Activated T-helper 1 cell treated with anti-CD3 and anti-CD28 coated beads, Interleukin-12 subunit alpha, Interleukin-12 subunit beta, Interleukin-2, Interleukin-4 antibody, amounts not matched to agents 30 ng/mL and 10 ng/mL and 1 ng/mL, durations not matched to agents 14 hours and 24 hours and 36 hours (primary cell): ENCODE data around the gene C2orf92. TPM values are rescaled to one million over a fixed set of nuclear protein-coding genes. Genes with fewer than 3 reads are reported as not detected.
"Not testable (repeated sequence)": the region's sequence is repeated elsewhere in the genome, so short reads cannot be mapped to it uniquely, and the experiment has no call there.

Source experiments
- DNase-seq: peaks from one replicate; pipeline ENCODE4 v3.0.0; 2021; ENCODE audit warnings: low spot score
- H3K27ac Mint-ChIP-seq: one replicate; pipeline ENCODE4 v1.8.0; 2021; ENCODE audit warnings: mild to moderate bottlenecking, mixed read lengths
- H3K27me3 Mint-ChIP-seq: one replicate; pipeline ENCODE4 v1.8.0; 2022; ENCODE audit warnings: mild to moderate bottlenecking, moderate library complexity, mixed read lengths; ENCODE audit not compliant: insufficient read depth
- H3K36me3 Mint-ChIP-seq: one replicate; pipeline ENCODE4 v1.8.0; 2021; ENCODE audit warnings: low read depth, mixed read lengths
- H3K4me1 Mint-ChIP-seq: one replicate; pipeline ENCODE4 v1.8.0; 2021; ENCODE audit warnings: low read depth, mixed read lengths
- H3K4me3 Mint-ChIP-seq: one replicate; pipeline ENCODE4 v1.8.0; 2021; ENCODE audit warnings: mild to moderate bottlenecking, moderate library complexity, mixed read lengths
- H3K9me3 Mint-ChIP-seq: one replicate; pipeline ENCODE4 v1.8.0; 2021; ENCODE audit warnings: mixed read lengths
- intact Hi-C: fragments of 100-400 bp; cut with micrococcal nuclease; formaldehyde crosslinking; loops from one replicate; pipeline ENCODE4 v1.15.1; 2024
- total RNA-seq: library from RNA; stranded (reverse); gene quantifications from 2 replicates; pipeline ENCODE4 v1.2.3, GENCODE V29; 2022

The C2orf92 gene
- total RNA-seq, 1 donor from 2014 or later = 17.2 TPM

DNA sequence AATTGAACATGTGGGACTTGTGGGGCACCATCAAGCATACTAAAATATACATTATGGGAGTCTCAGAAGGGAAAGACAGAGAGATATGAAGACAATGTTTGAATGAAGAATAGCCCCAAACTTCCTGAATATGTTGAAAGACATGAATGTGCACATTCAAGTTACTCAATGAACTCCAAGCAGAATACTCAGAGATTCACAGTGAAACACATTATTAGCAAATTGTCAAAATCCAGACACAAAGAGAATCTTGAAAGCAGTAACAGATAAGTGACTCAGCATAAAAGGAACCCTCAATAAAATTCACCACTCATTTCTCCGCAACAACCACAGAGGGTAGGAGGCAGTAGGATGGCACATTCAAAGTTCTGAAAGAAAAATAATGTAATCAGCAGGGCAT, 8.8 kb downstream of the C2orf92 start:
- Mint-ChIP-seq H3K27me3 (no peaks in the 10 kb centered on the region), H3K4me3 (no peak overlapping the region), H3K27ac (no peak overlapping the region), H3K9me3 (no peaks in the 10 kb centered on the region), H3K36me3 (peaks cover 9% of the 10 kb centered on the region), H3K4me1 (peaks cover 26% of the 10 kb centered on the region)
- intact Hi-C loops = no loop called here
- no peak for DNase-seq

DNA sequence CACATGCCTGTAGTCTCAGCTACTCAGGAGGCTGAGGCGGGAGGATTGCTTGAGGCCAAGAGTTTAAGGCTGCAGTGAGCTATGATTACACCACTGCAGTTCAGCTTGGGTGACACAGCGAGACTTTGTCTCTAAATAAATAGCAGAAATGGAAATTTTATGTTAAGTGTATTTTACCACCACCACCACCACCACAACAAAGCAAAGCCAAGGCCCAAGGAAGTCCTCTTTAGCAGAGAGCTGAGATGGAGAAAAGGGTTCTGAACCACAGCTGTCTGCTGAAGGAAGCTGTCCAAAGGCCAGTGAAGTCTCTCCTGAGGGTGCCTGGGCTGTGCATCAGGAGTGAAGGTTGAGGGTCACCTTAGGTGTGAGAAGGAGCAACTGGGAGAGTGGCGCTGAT, 17.7 kb downstream of the C2orf92 start:
- intact Hi-C loops, H3K9me3 Mint-ChIP-seq, DNase-seq, H3K27me3 Mint-ChIP-seq, H3K4me3 Mint-ChIP-seq, H3K36me3 Mint-ChIP-seq, H3K27ac Mint-ChIP-seq: not testable (repeated sequence)
- H3K4me1 Mint-ChIP-seq = peaks cover 13% of the 10 kb centered on the region

DNA sequence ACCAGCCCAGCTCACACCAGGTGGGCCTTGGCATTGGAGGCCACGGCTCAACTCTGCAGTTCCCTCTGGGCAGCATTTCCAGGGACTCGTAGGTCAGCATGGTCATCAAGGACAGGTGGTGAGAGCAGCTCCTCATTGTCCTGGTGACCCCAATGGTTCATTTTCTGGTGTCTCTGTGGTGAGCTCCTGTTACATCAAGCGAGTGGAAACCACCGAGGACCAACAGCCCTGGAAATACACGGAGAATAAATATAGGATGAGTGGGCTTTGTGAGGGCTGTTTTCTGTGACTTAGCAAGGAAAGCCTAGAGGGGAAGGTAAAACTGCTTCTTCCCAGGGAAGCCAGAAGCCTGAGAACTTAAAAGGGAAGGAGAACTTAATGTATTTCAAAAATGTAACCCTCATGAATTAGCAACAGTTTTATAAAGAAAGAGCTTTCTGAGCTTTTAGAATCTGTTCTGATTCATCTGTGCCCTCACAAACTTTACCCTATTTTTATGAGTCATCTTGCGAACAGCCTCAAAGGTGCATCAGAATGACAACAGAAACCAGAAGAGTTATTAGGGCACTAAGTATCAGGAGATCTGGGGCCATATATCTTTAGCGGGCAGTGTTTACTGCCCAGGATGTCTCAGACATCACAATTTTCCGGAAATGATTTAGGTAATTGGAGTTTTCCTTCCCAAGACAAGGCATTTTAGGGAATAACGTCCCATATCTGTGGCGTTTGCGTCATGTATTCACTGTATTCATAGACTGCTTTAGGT, 18.7 kb downstream of the C2orf92 start:
- H3K4me1 Mint-ChIP-seq = peaks cover 13% of the 10 kb centered on the region
- no peaks in the 10 kb centered on the region for H3K36me3 Mint-ChIP-seq
- intact Hi-C loops = loop anchor here (1.0 to 2.0 kb wide), 2 partner anchors 24 to 43 kb away; partner anchors contain the start of gene ACTR1B
- no peaks in the 10 kb centered on the region for H3K27me3 Mint-ChIP-seq
- no peaks in the 10 kb centered on the region for H3K9me3 Mint-ChIP-seq
- peak overlapping the region; percentile 57 for H3K27ac Mint-ChIP-seq
- DNase-seq = no peak
- H3K4me3 Mint-ChIP-seq = no peak overlapping the region

DNA sequence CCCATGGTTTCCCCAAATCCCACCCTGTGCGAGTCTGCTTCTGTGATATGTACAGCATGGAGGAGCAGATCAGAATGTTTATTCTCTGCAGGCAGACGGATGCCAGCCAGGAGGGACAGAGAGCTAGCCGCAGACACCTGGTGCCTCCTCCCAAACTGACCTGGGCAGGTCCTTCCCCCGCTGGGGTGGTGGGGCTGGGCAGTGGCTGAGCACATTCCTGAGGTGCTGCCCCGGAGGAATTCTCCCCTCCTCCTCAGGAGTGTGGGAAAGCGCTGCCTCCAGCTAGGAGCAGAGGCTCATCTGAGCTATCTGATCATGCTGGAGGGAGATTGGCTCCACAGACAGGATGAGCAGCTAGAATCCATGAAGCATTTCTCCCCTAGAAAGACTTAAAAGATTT, 21.7 kb downstream of the C2orf92 start:
- intact Hi-C loops = no loop called here
- Mint-ChIP-seq H3K27ac (no peak overlapping the region), H3K4me1 (peaks cover 13% of the 10 kb centered on the region), H3K9me3 (no peaks in the 10 kb centered on the region), H3K4me3 (no peak overlapping the region), H3K36me3 (no peaks in the 10 kb centered on the region), H3K27me3 (peaks cover 6% of the 10 kb centered on the region)
- DNase-seq = no peak

DNA sequence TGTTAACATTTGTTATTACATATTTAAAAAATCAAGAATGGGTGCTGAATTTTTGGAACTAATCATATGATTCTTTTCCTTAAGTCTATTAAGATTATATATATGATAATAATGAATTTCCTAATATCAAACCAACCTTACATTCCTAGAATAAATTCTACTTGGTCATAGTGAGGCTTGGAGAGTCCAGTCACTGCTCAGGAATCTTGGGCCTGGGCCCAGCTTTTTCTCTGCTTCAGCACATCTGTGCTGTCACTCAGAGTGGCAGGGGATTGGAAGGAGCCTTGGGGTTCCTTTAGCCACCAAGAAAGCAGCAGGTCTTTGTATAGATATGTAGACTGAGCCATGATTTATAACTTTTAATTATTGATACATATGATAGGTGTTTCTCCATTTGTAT, 24.0 kb downstream of the C2orf92 start:
- no peak overlapping the region for H3K4me3 Mint-ChIP-seq
- H3K27ac Mint-ChIP-seq = no peak overlapping the region
- H3K4me1 Mint-ChIP-seq = peaks cover 16% of the 10 kb centered on the region
- no peaks in the 10 kb centered on the region for H3K36me3 Mint-ChIP-seq
- intact Hi-C loops = no loop called here
- peaks cover 8% of the 10 kb centered on the region for H3K27me3 Mint-ChIP-seq
- no peak for DNase-seq
- H3K9me3 Mint-ChIP-seq = no peaks in the 10 kb centered on the region

DNA sequence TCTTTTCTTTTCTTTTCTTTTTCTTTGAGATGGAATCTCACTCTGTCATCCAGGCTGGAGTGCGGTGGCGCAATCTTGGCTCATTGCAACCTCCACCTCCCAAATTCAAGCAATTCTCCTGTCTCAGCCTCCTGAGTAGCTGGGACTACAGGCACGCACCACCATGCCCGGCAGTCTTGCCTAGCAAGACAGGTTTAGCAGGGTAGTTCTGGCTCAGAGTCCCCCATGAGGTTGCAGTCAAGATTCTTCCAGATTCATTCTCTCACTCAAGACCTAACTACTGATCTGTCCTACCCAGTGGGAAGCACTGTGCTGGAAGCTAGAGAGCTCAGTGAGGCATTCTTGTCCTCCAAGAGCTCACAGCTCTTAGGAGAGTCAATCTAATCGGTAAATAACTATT, 26.2 kb downstream of the C2orf92 start:
- Mint-ChIP-seq H3K27ac (no peak overlapping the region), H3K36me3 (no peaks in the 10 kb centered on the region), H3K9me3 (no peaks in the 10 kb centered on the region), H3K4me3 (no peak overlapping the region), H3K27me3 (peaks cover 8% of the 10 kb centered on the region), H3K4me1 (peaks cover 19% of the 10 kb centered on the region)
- intact Hi-C loops = no loop called here
- no peak for DNase-seq

DNA sequence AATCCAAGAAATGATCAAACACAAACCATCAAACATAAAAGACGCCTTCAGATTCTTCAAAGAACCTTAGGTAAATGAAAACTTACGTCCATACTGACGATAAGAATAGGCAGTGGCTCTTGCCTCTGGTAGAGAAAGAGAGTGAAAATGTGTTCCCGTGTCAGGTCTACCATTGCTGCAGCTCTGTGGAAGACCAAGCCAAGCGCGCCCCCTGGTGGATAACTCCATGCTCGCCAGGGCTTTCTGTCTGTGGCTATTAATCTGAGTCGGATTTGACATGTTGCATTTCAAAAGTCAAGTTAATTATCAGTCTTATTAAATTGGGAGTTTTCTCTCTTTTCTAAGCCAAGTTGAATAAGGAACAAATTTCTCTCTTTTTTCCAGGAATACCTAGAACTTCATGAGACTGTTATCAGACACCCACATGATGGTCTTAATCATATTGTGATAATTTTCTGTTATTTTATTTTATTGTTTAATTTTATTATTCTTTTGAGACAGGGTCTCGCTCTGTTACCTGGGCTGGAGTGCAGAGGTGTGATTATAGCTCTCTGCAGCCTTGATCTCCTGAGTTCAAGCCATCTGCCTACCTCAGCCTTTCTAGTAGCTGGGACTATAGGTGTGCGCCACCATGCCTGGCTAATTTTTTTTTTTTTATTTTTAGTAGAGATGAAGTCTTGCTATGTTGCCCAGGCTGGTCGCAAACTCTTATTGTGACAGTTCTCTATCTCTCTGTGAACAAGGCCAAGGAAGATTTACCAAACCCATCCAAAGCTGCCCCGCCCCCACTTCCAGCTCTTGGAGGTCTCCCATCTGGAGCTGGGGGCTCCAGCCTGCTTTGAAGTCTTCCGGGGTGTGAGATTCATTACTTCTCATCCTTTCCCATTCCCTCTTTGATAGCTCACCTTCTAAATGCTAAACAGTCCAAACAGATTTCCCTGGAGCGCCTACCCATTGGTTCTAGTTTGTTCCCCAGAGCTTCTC, 28.0 kb downstream of the C2orf92 start:
- Mint-ChIP-seq H3K27me3 (peaks cover 8% of the 10 kb centered on the region), H3K36me3 (no peaks in the 10 kb centered on the region), H3K9me3 (no peaks in the 10 kb centered on the region), H3K4me3 (no peak overlapping the region), H3K4me1 (peaks cover 19% of the 10 kb centered on the region), H3K27ac (no peak overlapping the region)
- intact Hi-C loops = loop anchor here (1.0 kb wide), 4 partner anchors 13 to 107 kb away; partner anchors contain the start of gene ACTR1B
- DNase-seq = peak; percentile 82

DNA sequence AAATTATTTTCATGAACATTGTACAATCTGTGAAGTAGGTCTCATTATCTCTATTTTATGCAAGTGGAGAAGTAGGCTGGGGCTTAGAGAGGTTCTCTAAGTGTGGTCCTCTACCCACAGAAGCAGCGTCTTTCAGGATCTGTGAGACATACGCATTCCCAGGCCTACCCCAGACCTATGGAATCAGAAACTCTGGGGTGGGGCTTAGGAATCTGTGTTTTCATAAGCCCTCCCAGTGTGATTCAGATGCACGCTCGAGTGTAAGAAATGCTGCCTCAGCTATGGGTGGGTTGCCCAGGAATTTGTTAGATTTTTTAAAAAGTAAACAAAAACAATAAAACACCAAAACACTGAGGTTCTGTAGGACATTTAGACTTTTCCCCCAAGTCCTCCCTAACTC, 29.0 kb downstream of the C2orf92 start:
- no peak overlapping the region for H3K4me3 Mint-ChIP-seq
- no peaks in the 10 kb centered on the region for H3K36me3 Mint-ChIP-seq
- intact Hi-C loops = no loop called here
- peaks cover 8% of the 10 kb centered on the region for H3K27me3 Mint-ChIP-seq
- no peaks in the 10 kb centered on the region for H3K9me3 Mint-ChIP-seq
- peaks cover 19% of the 10 kb centered on the region for H3K4me1 Mint-ChIP-seq
- no peak for DNase-seq
- H3K27ac Mint-ChIP-seq = no peak overlapping the region

DNA sequence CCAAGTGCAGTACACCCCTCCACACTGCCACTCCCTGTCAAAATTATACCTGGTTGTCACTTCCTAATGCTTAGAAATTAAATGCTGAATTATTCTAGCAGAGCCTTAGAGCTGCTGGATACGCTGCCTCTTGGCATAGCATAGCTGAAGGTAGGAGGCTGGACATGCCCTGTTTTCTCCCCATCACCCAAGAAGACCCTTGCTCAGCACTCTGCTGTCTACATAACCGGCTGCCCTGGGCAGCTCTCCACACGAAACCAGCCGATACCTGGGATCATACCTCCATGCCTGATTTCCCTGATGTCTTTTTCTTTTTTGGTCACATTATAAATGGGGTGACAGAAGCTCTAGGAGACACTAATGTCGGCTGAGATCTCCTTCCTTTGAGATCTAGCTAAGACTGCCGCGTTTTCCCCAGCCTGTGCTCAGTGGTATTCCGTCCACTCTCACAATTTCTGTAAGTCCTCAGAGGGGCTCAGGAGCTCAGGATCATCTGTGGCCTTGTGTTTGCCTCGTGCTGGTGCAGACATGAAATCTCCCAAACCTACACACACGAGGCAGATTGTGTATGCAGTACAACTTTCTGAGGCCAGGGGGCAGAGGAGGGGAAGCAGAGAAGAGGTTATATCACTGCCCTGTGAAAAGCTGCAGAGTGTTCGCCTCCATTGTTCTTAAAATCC, 30.4 kb downstream of the C2orf92 start:
- H3K4me3 Mint-ChIP-seq = no peak overlapping the region
- peak overlapping the region; percentile 32 for H3K27ac Mint-ChIP-seq
- H3K36me3 Mint-ChIP-seq = no peaks in the 10 kb centered on the region
- peaks cover 19% of the 10 kb centered on the region for H3K4me1 Mint-ChIP-seq
- intact Hi-C loops = loop anchor here (1.0 kb wide), 2 partner anchors 48 to 685 kb away; no protein-coding TSS in a partner anchor
- peaks cover 8% of the 10 kb centered on the region for H3K27me3 Mint-ChIP-seq
- no peaks in the 10 kb centered on the region for H3K9me3 Mint-ChIP-seq
- DNase-seq = peak; percentile 52

DNA sequence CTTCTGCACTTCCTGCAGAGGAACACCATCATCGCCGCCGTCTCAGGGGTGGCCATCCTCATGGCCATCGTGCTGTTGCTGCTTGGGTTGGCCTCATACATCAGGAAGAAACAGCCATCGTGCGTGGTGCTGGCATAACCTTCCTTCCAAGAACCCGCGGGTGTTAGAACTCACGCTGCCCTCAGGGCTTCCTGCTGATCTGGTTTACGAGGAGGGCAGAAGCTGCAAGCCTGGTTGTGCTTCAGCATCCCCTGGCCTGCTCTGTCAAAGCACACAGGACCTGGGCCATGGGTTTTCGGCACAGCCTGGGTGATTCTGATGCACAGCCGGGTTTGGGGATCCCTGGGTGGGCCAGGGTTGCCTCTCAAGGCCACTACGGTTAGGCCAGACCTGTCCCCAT, 31.7 kb downstream of the C2orf92 start:
- Mint-ChIP-seq H3K4me3 (no peak overlapping the region), H3K27ac (no peak overlapping the region), H3K27me3 (peaks cover 5% of the 10 kb centered on the region), H3K36me3 (no peaks in the 10 kb centered on the region), H3K4me1 (peaks cover 19% of the 10 kb centered on the region), H3K9me3 (no peaks in the 10 kb centered on the region)
- intact Hi-C loops = no loop called here
- no peak for DNase-seq

DNA sequence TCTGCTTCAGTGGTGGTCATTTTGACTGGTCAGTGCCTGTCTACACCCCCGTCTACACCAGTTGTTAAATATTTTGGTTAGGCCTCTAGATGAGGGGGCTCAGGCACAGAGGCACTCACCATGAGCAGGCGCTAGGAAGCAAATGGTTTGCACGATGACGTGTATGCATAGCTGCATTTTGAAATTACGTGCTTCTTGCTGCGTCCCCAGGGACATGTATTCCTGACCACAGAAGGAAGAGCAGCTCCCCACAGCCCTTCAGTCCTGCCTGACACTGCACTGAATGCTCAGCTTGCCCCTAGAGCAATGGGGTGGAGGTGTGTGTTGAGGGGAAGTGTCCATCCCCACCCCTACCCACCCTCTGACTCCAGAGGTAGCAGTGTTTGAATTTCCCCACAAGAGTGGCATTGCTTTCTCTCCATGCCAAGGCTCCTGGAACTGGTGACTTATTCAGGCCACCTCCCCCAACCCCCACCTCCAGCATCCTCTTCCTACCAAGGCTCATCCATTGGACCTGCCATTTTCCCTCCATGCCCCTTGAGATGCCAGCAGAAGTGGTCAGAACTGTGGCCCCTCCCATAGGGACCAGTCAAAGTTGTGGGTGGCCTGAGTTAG, 32.4 kb downstream of the C2orf92 start:
- H3K4me1 Mint-ChIP-seq = peaks cover 16% of the 10 kb centered on the region
- H3K27me3 Mint-ChIP-seq = peaks cover 7% of the 10 kb centered on the region
- H3K4me3 Mint-ChIP-seq = no peak overlapping the region
- no peaks in the 10 kb centered on the region for H3K9me3 Mint-ChIP-seq
- DNase-seq = no peak
- H3K27ac Mint-ChIP-seq = no peak overlapping the region
- intact Hi-C loops = no loop called here
- no peaks in the 10 kb centered on the region for H3K36me3 Mint-ChIP-seq

DNA sequence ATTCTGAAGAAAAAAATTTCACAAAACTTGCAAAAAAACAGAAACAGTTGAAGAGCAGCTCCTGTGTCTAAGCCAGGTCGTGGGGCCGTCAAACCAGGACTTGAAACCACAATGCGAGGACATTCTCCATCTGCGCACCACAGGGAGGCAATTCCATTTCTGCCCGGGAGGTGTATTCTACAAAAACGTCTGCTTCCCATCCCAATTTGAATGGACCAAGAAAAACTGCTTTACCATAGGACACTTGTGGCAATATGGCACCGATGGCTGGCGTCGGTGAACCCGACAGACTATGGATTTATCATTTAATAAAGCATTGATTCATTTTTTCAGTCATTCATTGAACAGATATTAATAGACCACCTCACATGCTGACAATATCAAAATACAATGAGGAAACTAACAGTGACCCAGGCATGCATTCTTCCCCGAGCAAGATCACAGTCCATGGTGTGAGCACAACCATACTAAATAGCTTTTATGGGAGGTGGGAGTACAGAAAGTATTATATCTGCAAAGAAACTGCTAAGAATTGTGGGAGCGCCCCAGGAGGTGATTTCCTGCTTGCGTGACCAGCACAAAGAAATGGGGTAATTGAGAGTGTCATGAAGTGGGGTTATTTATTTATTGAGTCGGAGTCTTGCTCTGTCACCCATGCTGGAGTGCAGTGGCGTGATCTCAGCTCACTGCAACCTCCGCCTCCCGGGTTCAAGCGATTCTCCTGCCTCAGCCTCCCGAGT, 33.4 kb downstream of the C2orf92 start:
- Mint-ChIP-seq H3K4me1 (peaks cover 10% of the 10 kb centered on the region), H3K4me3 (no peak overlapping the region), H3K27me3 (peaks cover 7% of the 10 kb centered on the region), H3K9me3 (no peaks in the 10 kb centered on the region), H3K27ac (no peak overlapping the region), H3K36me3 (no peaks in the 10 kb centered on the region)
- intact Hi-C loops = no loop called here
- DNase-seq = no peak
